Measurements from ENCODE around the gene FAM20C. TPM values are rescaled to one million over a fixed set of nuclear protein-coding genes. Genes with fewer than 3 reads are reported as not detected.

The FAM20C gene
- total RNA-seq, 1 experiment from 2014 or later, result 62.4 TPM

DNA sequence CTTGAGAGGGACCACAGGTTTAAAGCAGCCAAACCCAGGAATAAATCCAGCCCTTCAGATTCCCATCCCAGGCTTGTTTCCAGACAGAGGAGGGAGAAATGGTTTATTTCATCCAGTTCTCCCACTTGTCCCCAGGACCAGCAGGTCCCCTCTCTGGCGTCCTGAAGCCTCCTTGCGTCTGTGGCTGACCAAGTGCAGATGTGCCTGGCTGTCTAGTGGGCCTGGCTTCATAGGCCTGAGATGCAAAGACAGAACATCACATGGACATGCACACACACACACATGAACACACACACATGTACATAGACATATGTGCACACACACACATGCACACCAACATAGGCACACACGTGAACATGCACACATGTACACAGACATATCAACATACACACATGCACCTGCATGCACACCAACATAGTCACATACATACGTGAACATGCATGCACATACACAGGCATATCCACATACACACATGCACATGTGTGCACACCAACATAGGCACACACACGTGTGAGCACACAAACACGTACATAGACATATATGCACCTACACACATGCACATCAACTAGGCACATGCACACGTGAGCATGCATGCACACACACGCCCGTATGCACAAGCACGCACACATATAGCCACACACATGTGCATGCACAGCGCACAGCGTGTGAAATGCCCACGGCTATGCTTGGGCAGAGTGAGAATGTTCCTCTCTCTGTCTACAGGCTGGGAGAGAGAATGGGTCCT is 108.3 kb downstream of the FAM20C start:
- ChIA-PET POLR2A (no interaction called here), CTCF (no interaction called here)
- no TSS peak for BruUV-seq (replicated peaks)
- H3K36me3 ChIP-seq (ENCODE audit: control insufficient read depth, insufficient read depth, low read length), result no peaks in the 10 kb centered on the region
- ATAC-seq (no peak), DNase-seq (ENCODE audit: low read depth, low spot score) (no peak)
- intact Hi-C loops (cut with micrococcal nuclease; ENCODE audit: unreplicated experiment) (no loop called here), in situ Hi-C loops (cut with HindIII; ENCODE audit: low pct_unique_long_range_greater_than_20kb, low sequenced_read_pairs) (no loop called here)
- no peaks in the 10 kb centered on the region for H3K4me1 ChIP-seq (ENCODE audit: control insufficient read depth, insufficient read depth, low read length)
- no peak for TF ChIP-seq TCF7L2 (IDR thresholded peaks at IDR 0.05; ENCODE audit: low read depth, low read length)
- TF ChIP-seq, protein P1, sequence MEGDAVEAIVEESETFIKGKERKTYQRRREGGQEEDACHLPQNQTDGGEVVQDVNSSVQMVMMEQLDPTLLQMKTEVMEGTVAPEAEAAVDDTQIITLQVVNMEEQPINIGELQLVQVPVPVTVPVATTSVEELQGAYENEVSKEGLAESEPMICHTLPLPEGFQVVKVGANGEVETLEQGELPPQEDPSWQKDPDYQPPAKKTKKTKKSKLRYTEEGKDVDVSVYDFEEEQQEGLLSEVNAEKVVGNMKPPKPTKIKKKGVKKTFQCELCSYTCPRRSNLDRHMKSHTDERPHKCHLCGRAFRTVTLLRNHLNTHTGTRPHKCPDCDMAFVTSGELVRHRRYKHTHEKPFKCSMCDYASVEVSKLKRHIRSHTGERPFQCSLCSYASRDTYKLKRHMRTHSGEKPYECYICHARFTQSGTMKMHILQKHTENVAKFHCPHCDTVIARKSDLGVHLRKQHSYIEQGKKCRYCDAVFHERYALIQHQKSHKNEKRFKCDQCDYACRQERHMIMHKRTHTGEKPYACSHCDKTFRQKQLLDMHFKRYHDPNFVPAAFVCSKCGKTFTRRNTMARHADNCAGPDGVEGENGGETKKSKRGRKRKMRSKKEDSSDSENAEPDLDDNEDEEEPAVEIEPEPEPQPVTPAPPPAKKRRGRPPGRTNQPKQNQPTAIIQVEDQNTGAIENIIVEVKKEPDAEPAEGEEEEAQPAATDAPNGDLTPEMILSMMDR (IDR thresholded peaks at IDR 0.05), result no peak
- no peak for TF ChIP-seq SIN3A (IDR thresholded peaks at IDR 0.05; ENCODE audit: borderline replicate concordance, insufficient read depth, low read depth, low read length)
- TF ChIP-seq, protein P2, sequence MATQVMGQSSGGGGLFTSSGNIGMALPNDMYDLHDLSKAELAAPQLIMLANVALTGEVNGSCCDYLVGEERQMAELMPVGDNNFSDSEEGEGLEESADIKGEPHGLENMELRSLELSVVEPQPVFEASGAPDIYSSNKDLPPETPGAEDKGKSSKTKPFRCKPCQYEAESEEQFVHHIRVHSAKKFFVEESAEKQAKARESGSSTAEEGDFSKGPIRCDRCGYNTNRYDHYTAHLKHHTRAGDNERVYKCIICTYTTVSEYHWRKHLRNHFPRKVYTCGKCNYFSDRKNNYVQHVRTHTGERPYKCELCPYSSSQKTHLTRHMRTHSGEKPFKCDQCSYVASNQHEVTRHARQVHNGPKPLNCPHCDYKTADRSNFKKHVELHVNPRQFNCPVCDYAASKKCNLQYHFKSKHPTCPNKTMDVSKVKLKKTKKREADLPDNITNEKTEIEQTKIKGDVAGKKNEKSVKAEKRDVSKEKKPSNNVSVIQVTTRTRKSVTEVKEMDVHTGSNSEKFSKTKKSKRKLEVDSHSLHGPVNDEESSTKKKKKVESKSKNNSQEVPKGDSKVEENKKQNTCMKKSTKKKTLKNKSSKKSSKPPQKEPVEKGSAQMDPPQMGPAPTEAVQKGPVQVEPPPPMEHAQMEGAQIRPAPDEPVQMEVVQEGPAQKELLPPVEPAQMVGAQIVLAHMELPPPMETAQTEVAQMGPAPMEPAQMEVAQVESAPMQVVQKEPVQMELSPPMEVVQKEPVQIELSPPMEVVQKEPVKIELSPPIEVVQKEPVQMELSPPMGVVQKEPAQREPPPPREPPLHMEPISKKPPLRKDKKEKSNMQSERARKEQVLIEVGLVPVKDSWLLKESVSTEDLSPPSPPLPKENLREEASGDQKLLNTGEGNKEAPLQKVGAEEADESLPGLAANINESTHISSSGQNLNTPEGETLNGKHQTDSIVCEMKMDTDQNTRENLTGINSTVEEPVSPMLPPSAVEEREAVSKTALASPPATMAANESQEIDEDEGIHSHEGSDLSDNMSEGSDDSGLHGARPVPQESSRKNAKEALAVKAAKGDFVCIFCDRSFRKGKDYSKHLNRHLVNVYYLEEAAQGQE (IDR thresholded peaks at IDR 0.05; ENCODE audit: insufficient read depth in 1 of 2, low read depth in 2 of 2, low read length in 1 of 2), result no peak
- no peaks in the 10 kb centered on the region for H3K9me3 ChIP-seq (ENCODE audit: control insufficient read depth, insufficient read depth, low read depth, low read length)
- H3K27ac ChIP-seq (ENCODE audit: low read length), result no peak overlapping the region
- H3K27me3 ChIP-seq (ENCODE audit: control insufficient read depth, insufficient read depth, low read length), result no peaks in the 10 kb centered on the region
- no peak overlapping the region for H3K4me3 ChIP-seq (ENCODE audit: low read depth in 2 of 2, low read length in 2 of 2)

DNA sequence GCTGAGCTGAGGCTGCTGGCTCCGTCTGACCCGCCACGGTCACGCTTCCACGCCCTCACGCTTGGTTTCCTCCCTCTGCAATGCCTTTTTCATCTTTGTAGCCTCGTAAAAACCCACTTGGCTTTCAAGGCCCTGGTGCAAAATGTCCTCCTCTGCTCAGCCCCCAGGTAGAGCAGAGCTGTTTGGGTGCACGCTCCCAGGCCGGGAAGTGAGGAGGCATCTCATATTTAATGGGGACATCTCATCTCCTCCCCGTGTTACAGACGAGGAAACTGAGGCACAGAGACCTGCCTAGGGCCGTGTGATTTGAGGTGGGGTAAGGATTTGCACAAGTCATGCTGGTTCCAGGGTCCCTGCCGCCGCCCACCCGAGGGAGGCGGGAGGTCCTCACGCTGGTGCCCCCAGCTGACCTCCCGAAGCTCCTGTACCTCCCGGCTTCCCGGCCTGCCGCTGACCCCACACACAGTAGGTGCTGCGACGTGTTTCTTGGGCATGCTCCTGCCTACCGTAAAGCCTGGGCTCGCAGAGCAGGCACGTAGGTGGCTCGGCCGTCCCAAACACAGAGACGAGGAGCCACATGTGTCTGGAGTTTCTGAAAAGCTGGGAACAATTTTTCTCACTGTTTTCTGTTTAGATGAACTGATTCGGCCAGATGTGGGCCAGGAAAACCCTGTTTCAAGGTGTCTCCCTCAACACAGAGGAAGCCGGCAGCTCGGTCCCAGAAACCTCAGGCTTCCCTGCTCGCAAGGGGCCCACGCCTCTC is 109.1 kb downstream of the FAM20C start:
- Histone ChIP-seq H3K4me3 (ENCODE audit: low read depth in 2 of 2, low read length in 2 of 2) (no peak overlapping the region), H3K27ac (ENCODE audit: low read length) (no peak overlapping the region), H3K27me3 (ENCODE audit: control insufficient read depth, insufficient read depth, low read length) (no peaks in the 10 kb centered on the region), H3K9me3 (ENCODE audit: control insufficient read depth, insufficient read depth, low read depth, low read length) (no peaks in the 10 kb centered on the region), H3K36me3 (ENCODE audit: control insufficient read depth, insufficient read depth, low read length) (no peaks in the 10 kb centered on the region), H3K4me1 (ENCODE audit: control insufficient read depth, insufficient read depth, low read length) (no peaks in the 10 kb centered on the region)
- intact Hi-C loops (cut with micrococcal nuclease; ENCODE audit: unreplicated experiment), result no loop called here
- no peak for DNase-seq (ENCODE audit: low read depth, low spot score)
- ChIA-PET POLR2A (no interaction called here), CTCF (no interaction called here)
- in situ Hi-C loops (cut with HindIII; ENCODE audit: low pct_unique_long_range_greater_than_20kb, low sequenced_read_pairs), result no loop called here
- ATAC-seq, result no peak
- no TSS peak for BruUV-seq (replicated peaks)
- TF ChIP-seq SIN3A (IDR thresholded peaks at IDR 0.05; ENCODE audit: borderline replicate concordance, insufficient read depth, low read depth, low read length) (no peak), POLR2AphosphoS5 (IDR thresholded peaks at IDR 0.05; ENCODE audit: low read depth, low read length) (no peak), TCF7L2 (IDR thresholded peaks at IDR 0.05; ENCODE audit: low read depth, low read length) (no peak)
- TF ChIP-seq, protein P2 (IDR thresholded peaks at IDR 0.05; ENCODE audit: insufficient read depth in 1 of 2, low read depth in 2 of 2, low read length in 1 of 2), result no peak
- TF ChIP-seq, protein P1 (IDR thresholded peaks at IDR 0.05), result no peak

Measured in Panc1 (cell line).